Osteoblast (primary cell): ENCODE data around the gene RAMACL. TPM values are rescaled to one million over a fixed set of nuclear protein-coding genes. Genes with fewer than 3 reads are reported as not detected.
A peak's percentile ranks its signal among the peaks of the same experiment; 100 is the strongest.

ENCODE experiments used
- DNase-seq: peaks from one replicate; pipeline ENCODE4 v3.0.0; 2011; ENCODE audit warnings: low spot score, mixed read lengths; ENCODE audit not compliant: insufficient read length; ENCODE audit errors: missing footprints
- H2AFZ ChIP-seq: 2 replicates; pipeline ENCODE4 v1.6.0; 2011; ENCODE audit warnings: mild to moderate bottlenecking, low read length
- H3K27ac ChIP-seq: 2 replicates; pipeline ENCODE4 v1.5.1; 2011; ENCODE audit warnings: mild to moderate bottlenecking, low read depth, low read length, moderate library complexity
- H3K27me3 ChIP-seq: 2 replicates; pipeline ENCODE4 v1.6.0; 2012; ENCODE audit warnings: mild to moderate bottlenecking, control low read depth, inconsistent platforms, low read length, moderate library complexity; ENCODE audit not compliant: insufficient read depth
- H3K36me3 ChIP-seq: 2 replicates; pipeline ENCODE4 v1.5.1; 2011; ENCODE audit warnings: mild to moderate bottlenecking, low read length, control low read depth, moderate library complexity; ENCODE audit not compliant: insufficient read depth
- H3K4me1 ChIP-seq: 2 replicates; pipeline ENCODE4 v1.5.1; 2011; ENCODE audit warnings: mild to moderate bottlenecking, low read length, control low read depth, moderate library complexity; ENCODE audit not compliant: insufficient read depth
- H3K4me2 ChIP-seq: 2 replicates; pipeline ENCODE4 v1.6.0; 2011; ENCODE audit warnings: mild to moderate bottlenecking, low read length; ENCODE audit not compliant: insufficient read depth
- H3K4me3 ChIP-seq: fragments of 200-600 bp; sonication (generic); 3 replicates; pipeline ENCODE4 v1.5.1; 2012; ENCODE audit warnings: mild to moderate bottlenecking, low read length, inconsistent platforms; ENCODE audit not compliant: insufficient read depth
- H3K79me2 ChIP-seq: 2 replicates; pipeline ENCODE4 v1.6.0; 2012; ENCODE audit warnings: mild to moderate bottlenecking, low read length, control low read depth, inconsistent platforms; ENCODE audit not compliant: insufficient read depth
- H3K9me3 ChIP-seq: 2 replicates; pipeline ENCODE4 v1.5.1; 2011; ENCODE audit warnings: low read depth, low read length, control low read depth
- H4K20me1 ChIP-seq: 2 replicates; pipeline ENCODE4 v1.6.0; 2012; ENCODE audit warnings: mild to moderate bottlenecking, low read length, control low read depth; ENCODE audit not compliant: insufficient read depth
- total RNA-seq: library from RNA; depleted of rRNA; stranded (reverse); fragments of >200 nt; gene quantifications from 2 replicates; pipeline ENCODE4 v1.2.3, GENCODE V29; 2012
- TF ChIP-seq, protein P1 (sequence below): IDR thresholded peaks from 2 replicates; pipeline ENCODE4 v1.5.1; 2011; ENCODE audit warnings: mild to moderate bottlenecking, low read depth, low read length, moderate library complexity; ENCODE audit errors: extremely low read depth

RAMACL gene
- total RNA-seq, 1 donor = 3.3 TPM

DNA sequence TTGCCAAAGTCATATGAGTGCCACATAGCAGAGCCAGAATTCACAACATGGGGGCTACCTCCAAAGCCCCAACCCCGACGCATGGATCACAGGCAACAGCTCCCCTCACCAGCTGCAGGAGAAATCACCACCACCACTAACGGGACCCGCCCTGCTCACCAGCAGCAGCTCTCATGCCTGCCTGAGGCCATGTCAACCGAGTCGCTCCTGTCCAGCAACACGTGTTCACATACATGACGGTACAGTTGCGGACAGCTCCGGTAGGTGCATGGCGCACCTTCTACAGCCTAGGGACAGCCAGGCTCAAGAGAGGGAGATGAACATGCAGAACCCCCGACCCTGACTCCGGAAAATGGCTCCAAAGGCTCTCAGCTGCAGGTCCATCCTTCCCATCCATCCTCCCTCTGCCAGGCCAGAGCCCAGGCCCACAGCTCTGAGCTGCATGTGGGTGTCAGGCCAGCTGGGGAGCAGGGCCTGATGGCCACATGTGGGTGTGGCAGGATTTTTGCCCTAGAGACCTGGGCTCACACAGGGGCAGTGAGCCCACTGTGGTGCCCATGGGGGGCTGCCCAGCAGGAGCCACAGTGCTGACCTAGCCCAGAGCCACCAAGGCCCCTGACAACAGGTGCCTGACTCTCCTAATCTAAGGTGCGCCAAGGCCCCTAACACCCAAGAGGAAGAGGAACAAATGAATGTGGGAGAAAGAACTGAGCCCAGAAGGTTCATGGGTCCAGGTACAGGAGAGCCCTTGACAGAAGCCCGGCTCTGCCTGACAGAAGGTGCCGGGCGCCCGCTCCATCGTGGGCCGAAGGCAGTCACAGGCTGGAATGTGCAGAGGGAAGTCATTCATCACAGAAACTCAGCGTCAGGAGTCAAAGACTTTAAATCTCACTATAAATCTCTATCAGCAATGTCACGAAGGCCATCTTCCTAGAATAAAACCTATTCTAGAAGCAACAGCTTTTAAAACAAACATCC, 30.1 kb upstream of the RAMACL start:
- no peaks in the 10 kb centered on the region for H3K9me3 ChIP-seq

DNA sequence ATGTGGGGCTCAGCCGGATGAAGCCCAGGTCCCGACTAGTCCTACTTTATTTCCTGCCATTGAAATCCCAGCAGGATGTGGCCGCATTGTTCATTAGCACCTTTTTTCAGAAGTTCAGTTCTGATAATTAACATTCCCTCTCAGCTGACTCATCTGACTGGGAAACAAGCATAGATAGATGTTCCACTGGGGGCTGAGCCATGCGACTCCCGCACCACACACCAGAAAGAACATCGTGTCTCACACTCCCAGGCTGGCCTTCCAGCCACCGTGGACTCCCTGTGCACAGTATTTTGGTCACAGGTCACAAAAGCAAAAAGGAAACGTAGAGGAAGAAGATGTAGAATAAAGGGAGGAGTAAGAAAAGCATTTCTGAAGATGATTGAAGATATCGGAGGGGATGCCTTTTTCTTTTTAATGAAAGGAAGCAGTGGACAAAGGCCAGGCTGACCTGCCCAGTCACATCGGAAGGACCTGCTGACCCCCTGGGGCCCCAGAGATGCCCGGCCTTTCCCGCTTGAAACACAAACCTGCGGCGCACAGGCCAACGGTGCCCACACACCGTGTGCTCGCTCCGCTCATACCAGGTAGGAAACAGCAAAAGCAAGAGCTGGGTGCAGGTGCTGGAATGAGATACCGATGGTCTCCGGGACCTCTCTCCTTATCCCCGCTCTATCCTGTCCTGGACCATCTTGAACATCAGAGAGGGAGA, 28.7 kb upstream of the RAMACL start:
- DNase-seq = no peak
- H3K4me3 ChIP-seq = no peak overlapping the region
- H3K9me3 ChIP-seq = no peaks in the 10 kb centered on the region
- peak overlapping the region; percentile 10 for H3K27ac ChIP-seq
- H4K20me1 ChIP-seq = no peaks in the 10 kb centered on the region
- H3K4me2 ChIP-seq = no peak overlapping the region
- H3K36me3 ChIP-seq = peaks cover 20% of the 10 kb centered on the region
- H3K4me1 ChIP-seq = peaks cover 29% of the 10 kb centered on the region
- H2AFZ ChIP-seq = no peak overlapping the region
- TF ChIP-seq, protein P1, sequence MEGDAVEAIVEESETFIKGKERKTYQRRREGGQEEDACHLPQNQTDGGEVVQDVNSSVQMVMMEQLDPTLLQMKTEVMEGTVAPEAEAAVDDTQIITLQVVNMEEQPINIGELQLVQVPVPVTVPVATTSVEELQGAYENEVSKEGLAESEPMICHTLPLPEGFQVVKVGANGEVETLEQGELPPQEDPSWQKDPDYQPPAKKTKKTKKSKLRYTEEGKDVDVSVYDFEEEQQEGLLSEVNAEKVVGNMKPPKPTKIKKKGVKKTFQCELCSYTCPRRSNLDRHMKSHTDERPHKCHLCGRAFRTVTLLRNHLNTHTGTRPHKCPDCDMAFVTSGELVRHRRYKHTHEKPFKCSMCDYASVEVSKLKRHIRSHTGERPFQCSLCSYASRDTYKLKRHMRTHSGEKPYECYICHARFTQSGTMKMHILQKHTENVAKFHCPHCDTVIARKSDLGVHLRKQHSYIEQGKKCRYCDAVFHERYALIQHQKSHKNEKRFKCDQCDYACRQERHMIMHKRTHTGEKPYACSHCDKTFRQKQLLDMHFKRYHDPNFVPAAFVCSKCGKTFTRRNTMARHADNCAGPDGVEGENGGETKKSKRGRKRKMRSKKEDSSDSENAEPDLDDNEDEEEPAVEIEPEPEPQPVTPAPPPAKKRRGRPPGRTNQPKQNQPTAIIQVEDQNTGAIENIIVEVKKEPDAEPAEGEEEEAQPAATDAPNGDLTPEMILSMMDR = no peak
- H3K27me3 ChIP-seq = no peaks in the 10 kb centered on the region
- H3K79me2 ChIP-seq = peaks cover 84% of the 10 kb centered on the region

More for the DNA sequence above, 30.1 kb upstream of the RAMACL start:
- Histone ChIP-seq H3K27me3 (no peaks in the 10 kb centered on the region), H3K36me3 (peaks cover 20% of the 10 kb centered on the region), H3K79me2 (peaks cover 80% of the 10 kb centered on the region), H3K4me2 (no peak overlapping the region), H3K27ac (no peak overlapping the region), H3K4me1 (peaks cover 42% of the 10 kb centered on the region), H3K4me3 (no peak overlapping the region), H4K20me1 (no peaks in the 10 kb centered on the region), H2AFZ (no peak overlapping the region)
- TF ChIP-seq, protein P1 = no peak
- DNase-seq = no peak

DNA sequence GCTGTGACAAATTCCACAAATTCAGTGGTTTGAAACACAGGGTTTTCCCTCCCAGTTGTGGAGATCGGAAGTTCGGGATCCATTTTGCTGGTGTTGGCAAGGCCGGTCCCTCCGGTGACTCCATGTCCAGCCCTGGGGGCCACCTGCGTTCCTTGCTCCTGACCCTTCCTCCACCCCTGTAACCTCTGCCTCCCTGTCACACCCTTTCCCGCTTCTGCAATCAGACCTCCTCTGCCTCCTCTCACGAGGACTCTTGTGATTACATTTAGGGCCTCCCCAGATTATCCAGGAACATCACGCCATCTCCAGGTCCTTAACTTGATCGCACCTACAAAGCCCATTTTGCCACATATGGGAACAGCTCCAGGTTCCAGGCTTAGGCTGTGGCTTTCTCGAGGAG, 28.1 kb upstream of the RAMACL start:
- H3K27ac ChIP-seq = no peak overlapping the region
- H2AFZ ChIP-seq = no peak overlapping the region
- no peak overlapping the region for H3K4me3 ChIP-seq
- no peak for DNase-seq
- peaks cover 25% of the 10 kb centered on the region for H3K4me1 ChIP-seq
- peaks cover 90% of the 10 kb centered on the region for H3K79me2 ChIP-seq
- peaks cover 20% of the 10 kb centered on the region for H3K36me3 ChIP-seq
- H3K27me3 ChIP-seq = no peaks in the 10 kb centered on the region
- H3K4me2 ChIP-seq = no peak overlapping the region
- no peaks in the 10 kb centered on the region for H4K20me1 ChIP-seq
- TF ChIP-seq, protein P1 = peak; percentile 6
- no peaks in the 10 kb centered on the region for H3K9me3 ChIP-seq

DNA sequence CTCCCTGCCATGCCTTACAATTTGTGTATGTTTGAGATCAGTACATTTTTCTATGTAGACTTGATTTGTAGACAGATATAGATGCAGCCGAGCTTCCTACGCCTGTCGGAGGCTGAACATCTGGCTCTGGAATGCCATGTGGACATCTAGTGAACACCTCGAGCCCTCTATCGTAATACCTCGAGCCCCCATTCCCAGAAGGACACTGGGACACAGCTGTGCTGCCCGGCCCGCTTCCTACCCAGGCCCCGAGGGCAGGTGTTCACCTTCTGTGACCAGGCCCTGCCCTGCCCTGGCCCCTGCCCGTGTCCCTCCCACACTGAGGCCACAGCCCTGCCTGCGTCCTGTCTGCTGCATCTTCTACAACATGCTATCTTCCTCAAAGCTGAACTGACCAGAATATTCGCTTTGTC, 27.7 kb upstream of the RAMACL start:
- TF ChIP-seq, protein P1 = no peak
- peaks cover 90% of the 10 kb centered on the region for H3K79me2 ChIP-seq
- H3K27ac ChIP-seq = no peak overlapping the region

More for the DNA sequence above, 27.7 kb upstream of the RAMACL start:
- Histone ChIP-seq H3K9me3 (no peaks in the 10 kb centered on the region), H3K4me2 (no peak overlapping the region), H3K4me3 (no peak overlapping the region), H3K27me3 (no peaks in the 10 kb centered on the region), H3K36me3 (peaks cover 20% of the 10 kb centered on the region), H4K20me1 (no peaks in the 10 kb centered on the region), H2AFZ (no peak overlapping the region), H3K4me1 (peaks cover 20% of the 10 kb centered on the region)
- DNase-seq = peak; percentile 64
